Transverse colon (tissue), 4 donors: ENCODE results near the gene MOGAT3. TPM values are rescaled to one million over a fixed set of nuclear protein-coding genes. Genes with fewer than 3 reads are reported as not detected.

Source experiments
- DNase-seq: peaks from one replicate; pipeline ENCODE4 v3.0.0-alpha.2; 2019
- H3K27ac ChIP-seq, 4 donors: fragments of 200-600 bp; sonication (generic); 2 replicates each; pipeline ENCODE4 v1.5.1; 2016 to 2018; ENCODE audit warnings: inconsistent platforms in 4 of 4
- H3K27me3 ChIP-seq: fragments of 200-600 bp; sonication (generic); 2 replicates; pipeline ENCODE4 v1.5.1; 2017; ENCODE audit warnings: inconsistent platforms
- H3K36me3 ChIP-seq, 4 donors: fragments of 200-600 bp; sonication (generic); 2 replicates each; pipeline ENCODE4 v1.5.1; 2017 to 2019; ENCODE audit warnings: inconsistent platforms in 4 of 4
- H3K4me1 ChIP-seq, 4 donors: fragments of 200-600 bp; sonication (generic); 2 replicates each; pipeline ENCODE4 v1.5.1; 2017 to 2020; ENCODE audit warnings: inconsistent platforms in 4 of 4
- H3K4me3 ChIP-seq, 4 donors: fragments of 200-600 bp; sonication (generic); 1 replicate in 1 of 4; 2 replicates in 3 of 4; pipeline versions ENCODE4 v1.5.1 to v1.6.1; 2017 to 2019; ENCODE audit warnings: inconsistent platforms in 4 of 4
- H3K9me3 ChIP-seq, 2 donors: fragments of 200-600 bp; sonication (generic); 2 replicates each; pipeline ENCODE4 v1.5.1; 2017 to 2019; ENCODE audit warnings: inconsistent platforms in 2 of 2
- EP300 ChIP-seq: sonication (generic); formaldehyde crosslinking; IDR thresholded peaks from one replicate; pipeline ENCODE4 v1.6.1; 2017; ENCODE audit warnings: antibody characterized with exemption, low read depth
- POLR2A ChIP-seq: fragments of 450-650 bp; IDR thresholded peaks from one replicate; pipeline ENCODE4 v1.6.1; 2016; ENCODE audit warnings: antibody characterized with exemption, mild to moderate bottlenecking, moderate library complexity
- POLR2AphosphoS5 ChIP-seq, 3 donors: sonication (generic); formaldehyde crosslinking; IDR thresholded peaks; one replicate each; pipeline ENCODE4 v1.6.1; 2016; ENCODE audit warnings: antibody characterized with exemption in 3 of 3
- WGBS, 2 donors: methylation state at CpG; one replicate each; pipeline ENCODE4 v1.1.5; 2018; ENCODE audit warnings: low coverage in 1 of 2; 5-methylcytosine and 5-hydroxymethylcytosine counted together
- in situ Hi-C, 4 donors: fragments of 200-750 bp; cut with MboI; loops; one replicate each; pipeline versions ENCODE4 v1.15.0 to v1.15.1; 2017; ENCODE audit warnings: low sequenced_read_pairs in 3 of 4, low pct_ligation_motif_present in 1 of 4, low pct_unique_long_range_greater_than_20kb in 1 of 4
- intact Hi-C: fragments of 100-400 bp; cut with DNase I; formaldehyde crosslinking; loops from one replicate; pipeline ENCODE4 v1.15.1; 2023; ENCODE audit warnings: low total_unique reads
- total RNA-seq, 4 donors: library from RNA; depleted of rRNA; stranded (reverse); fragments of >200 nt; gene quantifications; one replicate each; pipeline ENCODE4 v1.1.0, GENCODE V29; 2016
- TF ChIP-seq, protein P1 (sequence below), 5 experiments: fragments of 200-600 bp in 3 of 5; fragments of 450-650 bp in 2 of 5; sonication (generic) in 3 of 5; IDR thresholded peaks; 1 replicate in 2 of 5; 2 replicates in 3 of 5; pipeline ENCODE4 v1.5.1; 2016 to 2017; ENCODE audit warnings: antibody characterized with exemption in 5 of 5, inconsistent platforms in 3 of 5, mild to moderate bottlenecking in 2 of 5, moderate library complexity in 1 of 5

The MOGAT3 gene
- total RNA-seq, 4 donors from 2014 or later, result 31.7 to 56.9 (median 44.3) TPM

- DNase-seq, result no peak
- WGBS, 2 donors, result 74% methylated on average over 27 of the region's 27 CpGs; no CpG with 5 or more reads in 1 of the 2 donors
- Histone ChIP-seq H3K36me3 (peaks cover 0 to 7% (median 0%) of the 10 kb centered on the region in 4 donors), H3K27me3 (no peaks in the 10 kb centered on the region), H3K4me1 (peaks cover 17 to 47% (median 35%) of the 10 kb centered on the region in 4 donors), H3K4me3 (no peak overlapping the region), H3K27ac (peak overlapping the region; percentile 76 to 85 (median 82)), H3K9me3 (no peaks in the 10 kb centered on the region)
- in situ Hi-C loops (no loop called here), intact Hi-C loops (loop anchor here (5.0 kb wide), 1 partner anchor 702 kb away; the partner anchor contains the start of gene AGFG2)
- TF ChIP-seq POLR2AphosphoS5 (IDR thresholded peaks at IDR 0.05) (no peak), POLR2A (no peak), EP300 (no peak)
- TF ChIP-seq, protein P1, sequence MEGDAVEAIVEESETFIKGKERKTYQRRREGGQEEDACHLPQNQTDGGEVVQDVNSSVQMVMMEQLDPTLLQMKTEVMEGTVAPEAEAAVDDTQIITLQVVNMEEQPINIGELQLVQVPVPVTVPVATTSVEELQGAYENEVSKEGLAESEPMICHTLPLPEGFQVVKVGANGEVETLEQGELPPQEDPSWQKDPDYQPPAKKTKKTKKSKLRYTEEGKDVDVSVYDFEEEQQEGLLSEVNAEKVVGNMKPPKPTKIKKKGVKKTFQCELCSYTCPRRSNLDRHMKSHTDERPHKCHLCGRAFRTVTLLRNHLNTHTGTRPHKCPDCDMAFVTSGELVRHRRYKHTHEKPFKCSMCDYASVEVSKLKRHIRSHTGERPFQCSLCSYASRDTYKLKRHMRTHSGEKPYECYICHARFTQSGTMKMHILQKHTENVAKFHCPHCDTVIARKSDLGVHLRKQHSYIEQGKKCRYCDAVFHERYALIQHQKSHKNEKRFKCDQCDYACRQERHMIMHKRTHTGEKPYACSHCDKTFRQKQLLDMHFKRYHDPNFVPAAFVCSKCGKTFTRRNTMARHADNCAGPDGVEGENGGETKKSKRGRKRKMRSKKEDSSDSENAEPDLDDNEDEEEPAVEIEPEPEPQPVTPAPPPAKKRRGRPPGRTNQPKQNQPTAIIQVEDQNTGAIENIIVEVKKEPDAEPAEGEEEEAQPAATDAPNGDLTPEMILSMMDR (IDR thresholded peaks at IDR 0.05), result no peak
Measured at GRCh38 chr7:101239191-101239950, 38.5 kb upstream of the MOGAT3 start.

DNA sequence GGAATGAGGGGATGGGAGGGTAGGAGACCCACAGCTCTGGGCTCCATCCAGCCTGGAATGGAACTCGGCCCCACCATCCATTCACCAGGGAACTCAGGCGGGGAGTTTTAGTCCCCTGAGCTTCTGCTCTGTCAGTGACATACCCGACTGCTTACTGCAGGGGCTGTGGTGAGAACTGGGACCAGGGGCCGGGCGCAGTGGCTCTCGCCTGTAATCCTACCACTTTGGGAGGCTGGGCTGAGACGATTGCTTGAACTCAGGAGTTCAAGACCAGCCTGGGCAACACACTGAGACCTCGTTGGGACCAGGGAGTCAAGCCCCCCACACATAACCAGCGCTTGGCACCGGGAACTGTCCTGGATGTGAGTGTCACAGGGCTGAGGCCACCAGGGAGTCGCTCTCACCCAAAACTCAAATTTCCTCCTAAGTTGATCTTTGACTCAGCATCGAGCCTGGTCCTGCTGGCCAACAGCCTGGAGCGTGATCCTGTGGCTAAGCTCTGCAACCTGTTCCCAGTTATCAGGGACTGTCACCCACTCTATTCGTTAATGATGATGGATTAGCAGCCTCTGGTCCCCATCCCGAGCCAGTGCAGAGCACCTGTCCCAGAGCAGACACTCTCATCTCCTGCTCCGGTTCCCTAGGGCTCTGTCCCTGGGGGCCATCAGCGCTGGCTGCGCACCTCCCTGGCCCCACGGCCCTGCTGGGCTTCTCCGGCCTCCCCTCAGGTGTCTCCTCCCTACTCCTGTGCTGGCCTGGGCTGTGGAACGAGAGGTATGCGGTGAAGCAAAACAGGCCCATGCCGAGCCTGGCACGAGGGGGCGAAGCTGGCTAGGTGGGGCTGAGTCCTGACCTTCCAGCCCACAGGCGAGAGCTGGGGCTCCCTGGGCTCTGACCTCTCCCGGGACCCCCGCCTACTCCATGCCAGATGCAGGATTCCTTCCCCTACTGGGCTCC lies 37.7 kb upstream of the MOGAT3 start:
- H3K27me3 ChIP-seq, result no peaks in the 10 kb centered on the region
- in situ Hi-C loops (no loop called here), intact Hi-C loops (loop anchor here (5.0 kb wide), 1 partner anchor 701 kb away; the partner anchor contains the start of gene AGFG2)
- no peak for DNase-seq
- TF ChIP-seq EP300 (no peak), POLR2A (no peak), POLR2AphosphoS5 (IDR thresholded peaks at IDR 0.05) (no peak)
- TF ChIP-seq, protein P1 (IDR thresholded peaks at IDR 0.05), result no peak
- no peak overlapping the region for H3K4me3 ChIP-seq
- H3K4me1 ChIP-seq, result peaks cover 13 to 41% (median 29%) of the 10 kb centered on the region in 4 donors
- no peaks in the 10 kb centered on the region for H3K9me3 ChIP-seq
- peak overlapping the region; percentile 76 to 85 (median 82) for H3K27ac ChIP-seq
- 77% methylated on average over 7 to 24 of the region's 28 CpGs for WGBS, 2 donors
- peaks cover 0 to 7% (median 0%) of the 10 kb centered on the region in 4 donors for H3K36me3 ChIP-seq

DNA sequence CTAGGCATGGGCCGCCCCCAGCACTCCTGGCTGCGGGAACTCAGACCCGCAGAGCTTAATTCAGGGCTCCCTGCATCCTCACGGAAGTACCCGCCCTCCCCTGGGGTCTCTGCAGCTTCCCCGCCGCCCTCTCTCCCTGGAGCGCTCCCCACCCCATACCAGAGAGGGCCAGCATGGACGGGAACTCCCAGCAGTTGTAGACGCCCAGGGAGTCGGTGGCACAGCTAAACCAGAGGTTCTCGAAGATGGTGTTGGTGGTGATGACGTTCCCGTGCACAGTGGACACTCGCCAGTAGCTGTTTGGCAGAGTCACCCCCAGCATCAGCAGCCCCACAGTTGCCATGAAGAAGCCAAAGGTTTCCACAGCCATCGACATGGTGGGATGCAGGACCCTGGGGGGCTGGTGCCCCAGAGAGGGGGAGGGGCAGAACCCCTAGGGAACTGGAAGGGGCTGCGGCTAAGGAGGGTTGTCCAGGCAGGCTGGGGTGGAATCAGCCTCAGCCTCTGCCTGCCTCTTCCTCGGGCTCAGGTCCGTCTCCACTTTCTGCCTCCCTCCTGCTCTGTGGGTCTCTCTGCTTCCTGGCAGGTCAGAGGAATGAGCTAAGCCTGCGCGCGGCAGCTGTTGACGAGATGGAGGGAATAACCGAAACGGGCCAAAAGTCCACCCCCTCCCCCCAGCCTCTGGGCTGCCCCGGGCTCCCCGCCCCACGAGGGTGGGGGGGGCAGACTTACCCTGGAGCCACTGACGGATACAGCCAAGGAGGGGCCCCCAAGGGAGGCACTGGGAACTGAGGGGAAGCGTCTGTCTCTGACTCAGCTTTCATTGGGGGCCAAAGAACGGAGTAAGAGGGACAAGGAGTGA lies 36.6 kb upstream of the MOGAT3 start, which contains the start of gene CLDN15:
CLDN15 (minus strand) TSS at position 597 of the 862 bp plus-strand sequence; CDS start at position 376, 221 bp downstream.
- 0 to 38% methylated on average over 1 to 27 of the region's 31 CpGs for WGBS, 2 donors
- DNase-seq, result peak; percentile 85
- intact Hi-C loops, result loop anchor here (5.0 kb wide), 1 partner anchor 700 kb away; the partner anchor contains the start of gene AGFG2
- H3K27ac ChIP-seq, result peak within 1 kb of the TSS; percentile 76 to 85 (median 82)
- H3K9me3 ChIP-seq, result no peaks in the 10 kb centered on the region
- peak within 1 kb of the TSS in 3 of 4 donors; percentile 15 to 38 (median 34) for H3K4me3 ChIP-seq
- in situ Hi-C loops, result no loop called here
- TF ChIP-seq POLR2A, result peak; percentile 81
- TF ChIP-seq, protein P1 (IDR thresholded peaks at IDR 0.05), result no peak
- TF ChIP-seq EP300, result no peak
- TF ChIP-seq POLR2AphosphoS5 (IDR thresholded peaks at IDR 0.05), result peak; percentile 77 to 80 (median 79)
- no peaks in the 10 kb centered on the region for H3K27me3 ChIP-seq
- H3K36me3 ChIP-seq, result peaks cover 0 to 7% (median 0%) of the 10 kb centered on the region in 4 donors
- peaks cover 4 to 41% (median 28%) of the 10 kb centered on the region in 4 donors for H3K4me1 ChIP-seq
